PC-3 (cell line): ENCODE results near the gene FGR. TPM values are rescaled to one million over a fixed set of nuclear protein-coding genes. Genes with fewer than 3 reads are reported as not detected.

Experiments
- ATAC-seq: fragments of 200-7000 bp; cut with Tn5 transposase; 2 replicates; pipeline ENCODE4 v1.9.1; 2020; ENCODE audit warnings: mild to moderate bottlenecking, moderate library complexity
- BruUV-seq: library from RNA; stranded (reverse); fragments of 400-500 nt; replicated peaks from 2 replicates; lab custom pipeline; 2021; lab: Mats Ljungman, UMichigan
- CTCF ChIA-PET: fragments of 300-600 bp; sonication (Branson Sonifier 250); formaldehyde crosslinking; loops from one replicate; lab custom pipeline; 2022; ENCODE audit warnings: antibody characterized with exemption; lab: Charles Lee
- POLR2A ChIA-PET: fragments of 300-600 bp; sonication (Branson Sonifier 250); formaldehyde crosslinking; loops from one replicate; lab custom pipeline; 2022; ENCODE audit warnings: antibody characterized with exemption; ENCODE audit not compliant: unreplicated experiment; lab: Charles Lee
- DNase-seq: peaks from one replicate; pipeline ENCODE4 v3.0.0-alpha.2; 2015
- H2AFZ ChIP-seq: fragments of 300-600 bp; sonication (generic); 2 replicates; pipeline ENCODE4 v1.6.0; 2016; ENCODE audit warnings: antibody characterized with exemption, low read length
- H3F3A ChIP-seq: fragments of 300-600 bp; sonication (generic); one replicate; pipeline ENCODE4 v1.6.0; 2017; ENCODE audit warnings: antibody characterized with exemption, low read length, control low read depth, mild to moderate bottlenecking; ENCODE audit not compliant: unreplicated experiment
- H3K27ac ChIP-seq: fragments of 300-600 bp; sonication (generic); 2 replicates; pipeline ENCODE4 v1.5.1; 2016; ENCODE audit warnings: mild to moderate bottlenecking, low read length
- H3K27me3 ChIP-seq: fragments of 300-600 bp; sonication (generic); 2 replicates; pipeline ENCODE4 v1.6.1; 2016; ENCODE audit warnings: low read length, mixed read lengths
- H3K36me3 ChIP-seq: fragments of 300-600 bp; sonication (generic); 2 replicates; pipeline ENCODE4 v1.6.1; 2016; ENCODE audit warnings: low read depth, mixed run types, low read length, mixed read lengths
- H3K4me1 ChIP-seq: fragments of 300-600 bp; sonication (generic); 2 replicates; pipeline ENCODE4 v1.5.1; 2016; ENCODE audit warnings: low read length; ENCODE audit not compliant: insufficient read depth
- H3K4me2 ChIP-seq: fragments of 300-600 bp; sonication (generic); 2 replicates; pipeline ENCODE4 v1.6.0; 2016; ENCODE audit warnings: low read length
- H3K4me3 ChIP-seq: fragments of 300-600 bp; sonication (generic); 2 replicates; pipeline ENCODE4 v1.5.1; 2016; ENCODE audit warnings: mild to moderate bottlenecking, low read length, mixed read lengths
- H3K79me2 ChIP-seq: fragments of 300-600 bp; sonication (generic); 2 replicates; pipeline ENCODE4 v1.6.1; 2017; ENCODE audit warnings: low read length, mixed read lengths
- H3K9ac ChIP-seq: fragments of 300-600 bp; sonication (generic); 2 replicates; pipeline ENCODE4 v1.6.0; 2016; ENCODE audit warnings: mild to moderate bottlenecking, low read length
- H3K9me2 ChIP-seq: fragments of 300-600 bp; sonication (generic); replicated peaks from 2 replicates; pipeline ENCODE4 v1.6.1; 2016; ENCODE audit warnings: mixed run types, low read length, mixed read lengths
- H3K9me3 ChIP-seq: fragments of 300-600 bp; sonication (generic); 2 replicates; pipeline ENCODE4 v1.6.1; 2016; ENCODE audit warnings: low read length, mixed read lengths
- H4K20me1 ChIP-seq: fragments of 300-600 bp; sonication (generic); 2 replicates; pipeline ENCODE4 v1.6.1; 2016; ENCODE audit warnings: low read length, mixed read lengths
- CTCF ChIP-seq: fragments of 300-600 bp; sonication (generic); conservative IDR thresholded peaks from 2 replicates; pipeline ENCODE4 v1.5.1; 2017; ENCODE audit warnings: antibody characterized with exemption, low read depth, mild to moderate bottlenecking, low read length
- EZH2 ChIP-seq: fragments of 300-600 bp; sonication (generic); IDR thresholded peaks from one replicate; pipeline ENCODE4 v1.6.1; 2017; ENCODE audit warnings: antibody characterized with exemption, mild to moderate bottlenecking, low read length; ENCODE audit not compliant: unreplicated experiment
- EZH2phosphoT487 ChIP-seq: fragments of 300-600 bp; sonication (generic); IDR thresholded peaks from 2 replicates; pipeline ENCODE4 v1.6.1; 2018; ENCODE audit warnings: mild to moderate bottlenecking, antibody characterized with exemption, low read length, borderline replicate concordance
- intact Hi-C: fragments of 100-400 bp; cut with micrococcal nuclease; formaldehyde crosslinking; loops from 2 replicates; pipeline ENCODE4 v1.9.0; 2023
- total RNA-seq: library from RNA; depleted of rRNA; stranded (reverse); fragments of >200 nt; gene quantifications from 2 replicates; pipeline ENCODE4 v1.2.3, GENCODE V29; 2014

The FGR gene
- total RNA-seq, 1 experiment from 2014 or later = not detected

GRCh38 chr1:27577504-27578188 is 57.3 kb downstream of the FGR start:
- ATAC-seq (no peak), DNase-seq (no peak)
- Histone ChIP-seq H3K4me3 (no peak overlapping the region), H3K4me2 (no peak overlapping the region), H3K9me3 (no peaks in the 10 kb centered on the region), H3K36me3 (no peaks in the 10 kb centered on the region; the same call in 1 of the 2 replicates), H3K4me1 (peaks cover 21% of the 10 kb centered on the region), H3K27ac (no peak overlapping the region), H3K9ac (no peak overlapping the region), H3K79me2 (peaks cover 67% of the 10 kb centered on the region), H3F3A (no peaks in the 10 kb centered on the region), H2AFZ (no peak overlapping the region), H3K9me2 (no peaks in the 10 kb centered on the region), H4K20me1 (no peaks in the 10 kb centered on the region), H3K27me3 (no peaks in the 10 kb centered on the region)
- CTCF ChIA-PET = no interaction called here
- TF ChIP-seq CTCF = no peak
- TF ChIP-seq EZH2phosphoT487 = no peak
- no TSS peak for BruUV-seq
- intact Hi-C loops = no loop called here
- POLR2A ChIA-PET = no interaction called here

GRCh38 chr1:27576806-27577227 is 58.2 kb downstream of the FGR start:
- Histone ChIP-seq H3K9me2 (no peaks in the 10 kb centered on the region), H4K20me1 (no peaks in the 10 kb centered on the region), H3K9ac (no peak overlapping the region), H3K9me3 (no peaks in the 10 kb centered on the region), H3K4me3 (peak overlapping the region; percentile 66; the same call in 1 of the 2 replicates), H3K4me1 (peaks cover 21% of the 10 kb centered on the region), H3K4me2 (peak overlapping the region; percentile 85), H3K27ac (no peak overlapping the region), H2AFZ (no peak overlapping the region), H3F3A (no peaks in the 10 kb centered on the region), H3K36me3 (no peaks in the 10 kb centered on the region), H3K27me3 (no peaks in the 10 kb centered on the region), H3K79me2 (peaks cover 70% of the 10 kb centered on the region)
- no peak for DNase-seq
- no TSS peak for BruUV-seq
- POLR2A ChIA-PET = no interaction called here
- no peak for ATAC-seq
- CTCF ChIA-PET = interaction anchor here (0.7 kb wide), 1 partner anchor 280 kb away, joined by 3 read pairs; no protein-coding TSS in a partner anchor
- TF ChIP-seq EZH2 = no peak
- no peak for TF ChIP-seq EZH2phosphoT487
- no peak for TF ChIP-seq CTCF
- intact Hi-C loops = no loop called here

GRCh38 chr1:27575840-27576331 is 59.1 kb downstream of the FGR start:
- BruUV-seq = no TSS peak
- no peaks in the 10 kb centered on the region for H3K9me3 ChIP-seq
- no peaks in the 10 kb centered on the region for H4K20me1 ChIP-seq
- intact Hi-C loops = no loop called here
- DNase-seq (peak; percentile 51), ATAC-seq (peak; percentile 77)
- POLR2A ChIA-PET = interaction anchor here (0.5 kb wide), 1 partner anchor 24 kb away, joined by 5 read pairs; no protein-coding TSS in a partner anchor
- H3K9me2 ChIP-seq = no peaks in the 10 kb centered on the region
- no peaks in the 10 kb centered on the region for H3F3A ChIP-seq
- H3K36me3 ChIP-seq = no peaks in the 10 kb centered on the region
- peaks cover 21% of the 10 kb centered on the region for H3K4me1 ChIP-seq
- peak overlapping the region; percentile 47; the same call in 1 of the 2 replicates for H3K9ac ChIP-seq
- H3K27ac ChIP-seq = peak overlapping the region; percentile 23; the same call in 1 of the 2 replicates
- H3K27me3 ChIP-seq = no peaks in the 10 kb centered on the region
- H3K4me3 ChIP-seq = peak overlapping the region; percentile 66
- TF ChIP-seq EZH2 = no peak
- no peak for TF ChIP-seq EZH2phosphoT487
- 0 out of 2 replicates have a peak, but pooled peaks have one; percentile 25 for TF ChIP-seq CTCF
- H3K79me2 ChIP-seq = peaks cover 75% of the 10 kb centered on the region
- CTCF ChIA-PET = interaction anchor here (0.9 to 1.6 kb wide), 2 partner anchors 17 to 19 kb away, joined by 3 to 11 read pairs; no protein-coding TSS in a partner anchor
- H2AFZ ChIP-seq = peak overlapping the region; percentile 64; the same call in 1 of the 2 replicates
- peak overlapping the region; percentile 85 for H3K4me2 ChIP-seq
